ENCODE data around the gene JAZF1.
"Not testable (repeated sequence)": the region's sequence is repeated elsewhere in the genome, so short reads cannot be mapped to it uniquely, and the experiment has no call there.

The JAZF1 gene

DNA sequence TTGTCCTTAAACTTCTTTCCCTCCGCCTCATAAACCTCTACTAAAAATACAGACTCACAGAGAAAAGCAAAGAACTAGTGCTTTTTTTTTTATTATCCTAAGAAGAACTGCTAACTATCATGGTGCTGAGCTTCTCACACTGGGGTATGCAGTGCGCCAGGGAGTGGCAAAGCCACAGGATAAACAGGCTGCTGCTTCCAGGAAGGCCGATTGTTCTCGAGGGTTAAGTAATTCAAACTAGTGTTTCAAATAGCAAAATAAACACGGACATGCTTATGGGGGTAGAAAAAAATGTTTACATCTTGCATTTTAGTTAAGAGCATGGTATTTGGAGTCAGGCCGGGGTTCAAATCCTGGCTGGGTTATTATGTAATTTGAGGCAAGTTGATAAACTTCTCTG, 283.6 kb downstream of the JAZF1 start:
- no peak for DNase-seq

- DNase-seq, result no peak
Observed at GRCh38 chr7:27895551-27895950, 285.0 kb downstream of the JAZF1 start.

GRCh38 chr7:27890205-27890849, 290.3 kb downstream of the JAZF1 start:
- no peak for DNase-seq

- DNase-seq, result no peak
Observed at GRCh38 chr7:27889800-27890199, 290.8 kb downstream of the JAZF1 start.

DNA sequence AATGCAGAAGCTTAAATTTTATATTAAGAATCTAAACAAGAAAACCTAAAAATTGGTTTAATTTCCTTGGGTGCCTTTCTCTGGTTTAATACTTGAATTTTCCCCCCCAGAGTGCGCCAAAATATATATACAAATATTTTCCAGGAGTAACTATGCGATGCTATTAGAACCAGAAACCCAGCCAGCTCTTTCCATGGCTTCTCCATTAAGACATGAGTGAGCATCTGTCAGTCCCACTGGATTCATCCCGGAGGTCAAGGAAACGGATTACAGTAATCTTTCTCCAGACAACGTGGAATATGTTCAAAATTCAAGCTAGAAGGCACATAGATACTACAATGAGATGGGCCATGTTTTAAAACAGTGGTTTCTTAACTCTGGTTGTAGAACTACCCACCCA, 291.9 kb downstream of the JAZF1 start:
- DNase-seq, result no peak

GRCh38 chr7:27886710-27887109, 293.9 kb downstream of the JAZF1 start:
- not testable (repeated sequence) for DNase-seq

DNA sequence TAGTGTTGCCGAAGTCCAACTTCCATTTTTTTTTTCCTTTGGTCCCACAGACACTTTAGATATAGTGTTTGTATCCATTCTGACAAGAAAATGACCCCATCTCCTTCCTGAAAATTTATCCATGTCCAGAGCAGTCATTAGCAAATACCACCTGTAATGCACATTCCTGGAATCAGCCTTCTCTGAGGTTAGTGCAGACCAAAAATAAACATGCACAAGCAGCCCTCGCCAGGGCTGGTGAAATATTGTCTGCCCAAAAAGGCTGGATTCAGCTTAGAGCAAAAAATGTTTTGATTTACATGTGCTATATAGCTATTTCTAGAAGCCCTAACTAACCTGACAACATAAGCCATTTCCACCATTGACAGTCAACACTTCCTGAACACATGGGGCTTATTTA, 294.9 kb downstream of the JAZF1 start:
- no peak for DNase-seq

- no peak for DNase-seq
Observed at GRCh38 chr7:27883696-27884095, 296.9 kb downstream of the JAZF1 start.

- DNase-seq, result no peak
Observed at GRCh38 chr7:27876756-27877155, 303.8 kb downstream of the JAZF1 start.

GRCh38 chr7:27875832-27876231, 304.8 kb downstream of the JAZF1 start:
- no peak for DNase-seq

GRCh38 chr7:27875061-27875460, 305.5 kb downstream of the JAZF1 start:
- no peak for DNase-seq

DNA sequence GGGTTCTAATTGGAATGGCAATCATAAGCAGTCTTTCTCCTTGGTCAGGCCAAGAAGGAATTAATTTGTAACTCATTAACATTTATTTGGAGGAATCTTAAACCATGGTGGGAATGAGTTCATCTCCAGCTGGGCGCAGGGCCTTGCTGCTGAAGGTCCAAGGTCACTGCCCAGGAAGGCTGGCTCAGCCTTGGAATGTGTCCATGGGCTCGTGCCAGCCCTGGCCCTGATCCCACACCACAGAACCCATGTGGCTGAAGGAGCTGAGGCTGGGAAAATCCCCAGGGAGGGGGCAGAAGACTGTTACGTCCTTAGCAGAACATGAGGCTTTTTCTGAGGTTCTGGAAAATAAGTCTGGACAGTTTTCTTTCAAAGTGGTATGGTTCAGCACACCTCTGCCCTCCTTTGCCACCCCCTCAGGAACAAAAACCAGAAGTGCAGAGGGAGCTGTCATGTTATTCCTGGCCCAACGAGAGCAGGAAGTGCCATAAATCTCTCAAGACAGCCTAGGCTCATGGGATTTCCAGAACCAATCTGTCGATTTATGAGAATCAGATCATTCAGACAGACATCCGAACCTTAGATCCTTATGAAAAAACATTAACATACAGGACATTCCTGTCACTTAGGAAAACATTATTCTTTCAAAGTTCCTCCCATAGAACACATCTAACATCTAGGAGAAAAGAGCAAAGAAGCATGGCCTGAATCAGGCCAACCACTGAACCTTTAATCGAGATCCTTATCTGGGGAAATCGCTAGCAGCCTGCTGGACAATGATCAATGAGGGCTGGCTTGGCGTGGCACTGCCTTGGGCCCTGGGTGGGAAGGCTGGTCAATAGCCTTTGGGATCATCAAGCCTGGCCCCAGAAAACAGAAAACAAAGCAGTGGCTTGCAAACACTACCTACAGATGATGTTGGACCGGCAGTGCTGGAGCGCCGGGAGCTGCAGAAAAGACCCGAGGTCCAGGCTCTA, 306.3 kb downstream of the JAZF1 start:
- DNase-seq, result no peak

GRCh38 chr7:27872356-27873275, 308.0 kb downstream of the JAZF1 start:
- DNase-seq, result no peak

DNA sequence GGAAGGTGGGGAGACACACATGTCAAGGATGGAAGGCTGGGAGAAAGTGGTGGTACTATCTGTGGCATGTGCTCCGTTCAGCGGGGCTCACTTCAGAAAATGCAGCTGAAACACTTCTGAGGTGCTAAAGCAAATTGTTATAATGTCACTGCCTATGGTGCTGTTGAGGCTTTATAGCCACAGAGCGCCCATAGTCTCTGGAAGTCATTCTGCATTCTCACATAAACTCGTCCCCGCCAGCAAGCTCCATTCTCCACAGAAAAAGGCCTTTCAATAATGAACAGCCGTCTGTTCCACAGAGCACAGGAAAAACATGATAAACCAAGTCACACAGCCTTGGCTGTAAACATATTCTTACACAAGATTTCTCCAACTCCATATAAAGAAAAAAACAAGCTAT, 308.7 kb downstream of the JAZF1 start:
- no peak for DNase-seq

GRCh38 chr7:27871086-27871485, 309.5 kb downstream of the JAZF1 start:
- no peak for DNase-seq

DNA sequence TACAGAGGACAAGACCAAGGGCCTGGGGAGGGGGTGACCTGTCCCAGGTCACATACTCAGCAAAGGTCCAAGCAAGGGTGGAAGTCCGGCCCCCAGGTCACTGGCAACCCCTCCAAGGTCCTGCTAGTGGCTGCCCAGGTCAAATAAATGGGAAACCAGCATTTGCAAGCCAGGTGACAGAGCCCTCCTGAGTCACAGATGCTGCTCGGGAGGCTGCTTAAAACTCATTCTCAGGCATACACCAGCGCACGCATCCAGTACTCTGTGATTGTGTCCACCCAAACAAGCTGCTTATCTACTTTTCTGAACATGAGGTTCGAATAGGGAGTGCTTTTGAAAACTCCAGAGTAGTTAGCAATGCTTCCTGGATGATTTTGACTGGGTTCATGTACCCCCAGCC, 310.0 kb downstream of the JAZF1 start:
- no peak for DNase-seq

GRCh38 chr7:27869056-27869455, 311.5 kb downstream of the JAZF1 start:
- DNase-seq, result no peak

- no peak for DNase-seq
Observed at GRCh38 chr7:27868131-27868550, 312.5 kb downstream of the JAZF1 start.

GRCh38 chr7:27866828-27867672, 313.5 kb downstream of the JAZF1 start:
- DNase-seq, result no peak

- DNase-seq, result no peak
Observed at GRCh38 chr7:27866256-27866655, 314.3 kb downstream of the JAZF1 start.

GRCh38 chr7:27863880-27864279, 316.7 kb downstream of the JAZF1 start:
- DNase-seq, result no peak

DNA sequence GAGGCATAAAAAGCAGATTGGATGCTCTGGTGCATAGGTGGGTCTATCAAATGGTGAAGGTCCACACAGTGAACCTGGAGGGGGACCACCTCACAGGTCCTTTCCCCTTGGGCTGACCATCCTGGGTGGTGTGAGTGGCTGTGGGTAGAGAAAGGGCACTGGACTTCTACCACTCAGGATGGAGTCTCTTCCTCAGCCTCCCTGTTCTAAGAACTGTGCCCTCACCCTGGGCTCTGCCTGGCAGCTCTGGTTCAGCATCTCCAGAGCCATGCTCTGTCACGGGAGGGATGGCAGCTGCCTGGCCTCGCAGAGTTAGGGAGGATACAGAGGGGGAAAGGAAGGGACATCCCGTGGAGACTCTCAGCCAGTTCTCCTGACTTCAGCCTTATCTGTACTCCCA, 318.8 kb downstream of the JAZF1 start:
- no peak for DNase-seq

Data from DMS79 treated with DMSO at 0.1 percent for 48 hours (cell line).